HG03060 (cell line): ENCODE results near the gene ANO10.

Experiments
- ATAC-seq: cut with Tn5 transposase; IDR thresholded peaks from one replicate; pipeline ENCODE4 v1.9.1; 2021; ENCODE audit warnings: low read depth, moderate number of reproducible peaks; ENCODE audit not compliant: unreplicated experiment

Gene ANO10

DNA sequence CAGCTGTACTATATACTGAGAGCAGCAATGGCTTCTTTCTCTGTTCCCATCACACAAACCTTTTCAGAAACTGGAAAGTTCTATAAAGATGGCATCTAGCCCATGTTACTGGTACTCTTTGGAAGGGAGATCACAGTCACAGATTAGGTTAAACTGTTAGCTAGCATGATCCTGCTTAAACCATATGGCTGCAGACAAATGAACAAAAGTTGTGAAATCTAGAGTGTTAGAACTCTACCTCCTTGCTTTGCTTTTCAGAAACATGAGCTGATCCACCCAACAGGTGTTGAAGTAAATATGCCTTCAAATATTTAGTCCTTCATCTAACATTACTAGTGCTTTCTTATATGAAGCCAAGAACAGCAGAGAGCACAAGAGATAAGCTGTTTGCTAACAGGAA, 232.9 kb downstream of the ANO10 start:
- ATAC-seq, result no peak

GRCh38 chr3:43388175-43388574, 233.6 kb downstream of the ANO10 start:
- no peak for ATAC-seq

DNA sequence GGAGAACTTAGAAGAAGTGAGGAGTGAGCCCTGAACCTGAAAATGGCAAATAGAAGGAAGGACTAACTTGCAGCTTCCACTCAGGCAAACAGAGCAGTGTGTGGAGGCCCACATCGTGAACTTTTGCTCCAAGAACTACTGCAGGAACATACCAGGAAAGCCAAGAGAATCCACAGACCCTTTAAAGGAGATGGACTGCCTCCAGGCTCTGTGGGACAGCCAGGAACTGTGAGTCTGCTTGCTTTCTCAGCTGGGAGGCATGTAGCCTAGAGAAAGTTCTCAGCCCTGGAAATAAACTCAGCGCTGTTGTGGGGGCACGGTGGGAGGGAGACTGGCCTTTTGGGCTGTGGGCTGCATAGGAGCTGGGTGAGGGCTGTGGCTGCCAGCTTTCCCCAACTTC, 242.5 kb downstream of the ANO10 start:
- ATAC-seq, result no peak

GRCh38 chr3:43378066-43378935, 243.5 kb downstream of the ANO10 start:
- ATAC-seq, result no peak

DNA sequence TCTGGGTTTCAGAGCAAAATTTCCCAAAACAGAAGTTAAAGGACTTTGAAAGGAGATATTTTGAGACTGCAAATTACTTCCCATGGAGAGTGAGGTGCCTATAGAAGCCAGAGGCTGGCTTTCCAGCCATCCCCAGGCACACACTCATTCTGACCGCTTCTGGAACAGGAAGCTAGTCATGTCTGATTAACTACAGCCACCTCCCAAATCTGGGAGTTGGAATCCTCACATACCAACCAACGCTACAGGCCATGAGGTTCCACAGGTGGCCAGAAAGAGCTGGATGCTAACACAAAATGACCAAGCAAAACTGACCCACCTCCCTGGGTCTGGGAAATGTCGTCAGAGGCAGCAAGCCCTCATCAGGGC, 248.3 kb downstream of the ANO10 start:
- no peak for ATAC-seq

DNA sequence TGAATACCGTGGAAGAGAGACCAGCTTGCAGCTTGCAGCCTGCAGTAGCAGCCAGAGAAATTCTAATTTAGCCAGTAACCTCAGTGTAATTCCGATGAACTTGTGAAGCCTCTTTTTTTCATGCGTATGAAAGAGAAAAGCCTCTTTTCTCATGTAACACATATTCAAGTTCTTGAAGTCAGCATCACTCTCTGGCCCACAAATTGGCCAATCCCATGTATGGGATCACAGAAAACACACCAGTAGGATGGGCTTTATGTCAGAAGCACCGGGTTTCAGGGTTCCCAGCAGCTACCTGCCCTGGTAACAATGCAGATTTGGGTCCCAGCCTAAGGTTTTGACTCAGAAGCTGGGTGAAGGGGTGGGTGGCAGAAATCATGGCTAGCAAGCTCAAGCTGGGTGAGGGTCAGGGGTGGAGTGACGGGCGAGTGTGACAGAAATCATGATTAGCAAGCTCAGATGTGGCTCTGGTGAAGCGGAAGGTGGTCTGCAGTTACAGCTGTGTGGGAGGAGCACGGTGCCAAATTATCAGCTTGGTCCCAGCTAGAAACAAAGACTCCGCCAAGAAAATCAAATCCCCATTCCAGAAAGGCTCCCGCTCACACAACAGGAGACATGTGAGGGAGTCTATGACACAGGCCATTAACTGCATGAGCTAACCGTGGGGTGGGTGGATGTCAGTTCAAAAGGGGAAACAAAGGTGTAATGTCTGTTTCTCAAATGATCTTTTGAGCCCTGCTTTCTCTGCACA, 248.8 kb downstream of the ANO10 start:
- no peak for ATAC-seq

DNA sequence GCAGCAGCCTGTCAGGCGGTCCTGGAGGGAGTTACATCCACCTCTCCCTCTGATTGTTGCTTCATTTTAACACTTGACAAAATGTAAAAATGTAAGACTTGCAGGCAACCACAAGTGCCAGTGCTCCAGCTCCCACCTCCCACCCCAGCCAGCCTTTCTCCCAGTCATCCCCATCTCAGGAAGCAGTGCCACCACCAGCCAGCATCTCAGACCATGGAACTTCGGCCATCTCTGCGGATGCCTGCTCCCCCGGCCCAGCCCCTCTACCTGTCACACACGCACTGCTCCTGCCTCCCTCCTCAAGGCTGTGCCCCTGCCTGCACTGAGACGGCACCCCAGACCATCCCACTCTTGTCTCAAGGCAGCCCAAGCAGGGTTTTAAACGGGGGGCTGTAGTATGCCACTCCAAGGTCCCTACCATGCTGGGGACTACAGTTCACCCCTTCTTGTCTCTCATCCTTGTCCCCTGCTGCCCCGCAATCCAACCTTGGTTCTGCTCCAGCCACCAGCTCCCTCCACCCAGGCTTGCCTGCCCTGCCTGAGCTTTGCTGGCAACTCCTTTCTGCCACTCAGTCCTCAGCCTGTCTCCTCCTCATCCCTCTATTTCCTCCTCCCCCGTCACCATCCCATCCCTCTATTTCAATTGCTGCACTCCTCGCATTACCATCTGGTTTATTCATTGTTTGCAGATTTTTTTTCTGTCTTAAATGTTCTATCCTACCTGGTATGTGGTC, 249.6 kb downstream of the ANO10 start:
- no peak for ATAC-seq

GRCh38 chr3:43371494-43371893, 250.3 kb downstream of the ANO10 start:
- no peak for ATAC-seq

DNA sequence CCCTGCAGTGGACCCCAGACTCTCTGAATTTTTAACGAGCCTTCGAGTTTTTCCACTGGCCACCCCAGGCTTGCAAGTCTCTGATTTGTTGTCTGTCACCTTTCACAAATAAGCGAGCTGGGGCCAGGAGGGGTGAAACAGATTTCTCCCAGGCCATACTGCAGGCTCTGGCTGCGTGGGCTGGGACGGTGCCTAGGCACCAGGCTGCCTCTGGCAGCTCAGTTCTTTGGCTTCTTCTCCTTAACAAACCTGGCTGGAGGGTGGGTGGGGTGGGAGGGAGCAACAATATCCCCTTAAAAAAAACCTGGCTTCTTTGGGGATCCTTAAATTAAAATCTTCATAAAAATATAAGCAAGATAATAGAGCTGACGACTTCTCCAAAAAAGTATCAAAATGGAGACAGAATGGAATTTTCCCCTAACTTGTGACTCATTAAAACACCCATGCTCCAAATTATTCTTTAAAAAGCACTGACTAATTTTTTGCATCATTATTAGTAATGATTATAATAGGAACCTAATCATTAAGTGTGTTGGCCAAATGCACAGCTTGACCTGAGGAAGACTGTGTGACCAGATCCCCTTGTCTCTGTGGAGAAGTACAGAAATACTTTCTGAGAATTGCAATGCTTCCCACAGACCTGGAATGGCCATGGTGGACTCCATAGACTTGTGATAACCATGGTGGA, 251.4 kb downstream of the ANO10 start:
- ATAC-seq, result no peak

DNA sequence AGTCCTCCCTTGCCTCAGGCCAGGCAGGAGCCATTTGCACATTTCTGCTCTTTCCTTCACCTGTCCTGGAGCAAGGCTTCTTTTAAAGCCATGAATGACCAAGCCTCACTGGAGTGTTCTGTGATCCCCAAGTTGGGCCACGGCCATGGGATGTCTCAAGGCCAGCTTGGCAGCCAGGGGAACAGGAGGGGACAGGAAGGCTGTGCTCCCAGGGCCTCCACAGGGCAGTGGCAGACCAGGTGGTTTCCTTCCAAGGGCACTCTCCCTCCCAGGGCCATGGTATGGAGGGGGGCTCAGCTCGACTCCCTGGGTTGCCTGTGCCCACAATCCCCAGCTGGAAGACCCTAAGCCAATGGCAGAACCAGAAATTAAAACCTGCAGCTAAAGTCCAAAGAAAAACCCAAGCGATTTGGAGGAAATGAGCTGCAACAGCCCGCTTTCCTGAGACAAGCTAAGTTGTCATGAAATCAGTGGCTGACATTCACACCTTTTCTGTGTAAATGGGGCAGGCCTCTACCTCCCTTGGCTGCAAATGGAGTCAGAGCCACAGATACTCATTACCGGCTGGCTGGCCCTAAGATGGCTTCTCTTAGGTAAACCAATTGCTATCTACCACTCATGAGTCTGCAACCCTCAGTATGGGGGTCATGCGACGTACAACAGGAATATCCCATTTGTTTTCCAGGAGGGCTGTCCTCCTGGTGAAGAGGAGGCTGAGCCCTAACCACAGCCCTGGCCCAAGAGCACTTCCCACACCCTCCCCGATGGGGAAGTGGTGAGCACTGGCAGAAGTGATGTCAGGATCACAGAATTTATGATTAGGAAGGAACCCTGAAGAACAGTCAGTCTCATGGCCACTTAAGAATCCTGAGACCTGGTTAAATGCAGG, 252.2 kb downstream of the ANO10 start:
- ATAC-seq, result no peak

GRCh38 chr3:43366885-43367284, 254.9 kb downstream of the ANO10 start:
- no peak for ATAC-seq

GRCh38 chr3:43366481-43366880, 255.3 kb downstream of the ANO10 start:
- ATAC-seq, result no peak

- ATAC-seq, result no peak
These were observed 256.1 kb downstream of the ANO10 start for GRCh38 chr3:43365601-43366305.

DNA sequence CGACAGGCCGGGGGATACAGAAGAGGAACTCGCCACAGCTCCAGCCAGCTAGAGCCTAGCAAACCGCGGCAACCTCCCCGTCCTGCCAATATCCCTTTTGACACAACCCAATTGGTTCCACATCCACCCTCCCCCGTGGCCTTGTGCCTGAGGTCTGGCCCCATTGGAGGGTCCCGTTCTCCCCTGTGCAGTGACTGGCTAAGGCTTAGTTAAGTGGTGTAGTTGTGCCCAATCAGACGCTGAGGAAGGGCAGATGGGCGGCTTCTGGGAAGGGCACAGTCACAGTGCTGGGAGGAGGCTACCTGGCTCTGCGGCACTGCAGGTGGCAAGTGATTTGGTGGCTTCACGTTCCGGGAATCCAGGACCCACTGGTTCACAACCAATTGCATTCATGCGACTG, 256.9 kb downstream of the ANO10 start:
- no peak for ATAC-seq

DNA sequence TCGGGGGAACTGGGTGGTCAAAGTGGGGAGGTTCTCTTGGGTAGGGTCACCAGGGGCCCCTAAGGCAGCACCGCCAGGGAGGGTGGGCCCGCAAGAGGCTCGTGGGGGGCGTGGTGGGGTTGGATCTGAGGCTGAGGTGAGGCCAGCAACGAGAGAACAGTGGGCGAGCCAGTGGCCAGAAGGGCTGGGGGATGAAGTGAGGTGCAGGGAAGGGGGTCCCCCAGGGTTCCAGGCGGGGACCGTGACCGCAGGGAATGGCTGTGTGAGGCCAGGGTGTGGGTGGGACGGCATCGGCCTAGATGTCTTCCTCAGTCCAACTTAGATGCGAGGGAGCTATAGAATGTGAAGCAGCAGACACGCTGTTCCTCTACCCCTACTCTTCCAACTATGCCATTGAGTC, 257.3 kb downstream of the ANO10 start:
- ATAC-seq, result no peak

DNA sequence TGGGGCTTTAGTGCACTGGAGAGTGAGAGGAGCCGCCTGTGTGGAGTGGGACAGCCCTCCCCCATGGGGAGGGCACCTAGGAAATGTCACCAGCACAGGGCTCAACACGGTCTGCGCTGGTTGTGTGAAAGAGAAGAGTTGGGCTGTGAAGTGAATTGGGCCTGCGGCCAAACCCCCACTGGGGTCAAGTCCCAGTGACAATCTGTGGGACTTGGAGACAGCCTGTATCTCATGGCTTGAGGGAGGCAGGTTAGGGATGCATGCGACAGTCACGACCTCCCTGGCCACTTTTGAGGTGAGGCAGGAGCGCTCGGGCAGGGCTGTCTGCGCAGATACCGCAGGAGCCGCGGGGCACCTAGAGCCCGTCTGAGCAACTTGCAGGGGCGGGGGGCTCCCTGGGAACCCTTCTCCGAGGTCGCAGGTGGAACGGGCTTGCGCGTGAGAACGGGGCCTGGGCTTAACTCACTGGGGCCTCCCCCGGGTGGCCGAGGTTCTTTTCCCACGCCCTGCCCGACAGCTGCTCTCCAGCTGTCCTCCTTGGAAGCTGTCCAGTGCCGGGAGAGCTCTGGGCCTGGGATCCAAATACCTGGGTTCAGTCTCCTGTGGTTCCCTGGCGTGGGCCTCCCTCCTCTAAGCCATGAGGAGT, 258.1 kb downstream of the ANO10 start:
- no peak for ATAC-seq

DNA sequence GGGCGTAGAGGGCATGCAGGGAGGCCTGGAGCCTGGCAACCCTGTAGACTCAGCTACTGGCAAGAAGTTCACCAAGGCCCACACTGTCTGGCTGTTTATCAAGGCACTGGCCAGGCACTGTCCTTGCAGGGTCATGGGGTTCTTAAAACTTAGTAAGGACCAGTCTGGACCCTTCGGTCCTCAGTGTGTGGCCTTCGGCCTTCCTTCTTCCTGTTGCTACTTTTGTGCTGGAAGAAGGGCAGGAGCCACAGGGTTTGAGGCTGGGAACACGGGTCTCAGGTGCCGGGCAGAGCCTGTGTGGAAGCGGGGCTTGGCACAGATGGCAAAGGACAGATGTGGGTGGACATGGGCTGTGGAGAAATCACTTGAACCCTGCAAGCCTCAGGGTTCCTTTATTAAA, 258.9 kb downstream of the ANO10 start:
- ATAC-seq, result no peak

- no peak for ATAC-seq
These were observed 259.6 kb downstream of the ANO10 start for GRCh38 chr3:43362183-43362582.

DNA sequence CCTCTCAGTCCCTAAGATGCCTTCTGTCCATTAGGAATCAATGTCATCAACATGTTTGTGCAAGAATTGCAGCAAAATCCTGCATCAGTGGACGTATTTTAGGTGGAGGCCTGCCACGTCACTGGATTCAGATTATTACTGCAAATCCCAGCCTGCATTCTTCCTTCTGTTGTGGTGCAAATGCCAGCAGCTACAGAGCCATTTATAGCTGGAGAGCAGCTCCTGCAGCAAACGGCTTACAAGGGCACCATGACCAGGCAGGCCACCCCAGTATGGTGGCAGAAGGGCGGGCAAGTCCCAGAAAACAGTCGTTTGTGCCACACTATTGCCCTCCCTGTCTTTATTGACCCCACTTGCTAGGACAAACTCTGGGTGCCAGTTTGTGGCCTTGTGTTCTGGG, 260.7 kb downstream of the ANO10 start:
- no peak for ATAC-seq
